Heart right ventricle (tissue), 16 donors: Measurements from ENCODE around the gene C9orf85. TPM values are rescaled to one million over a fixed set of nuclear protein-coding genes. Genes with fewer than 3 reads are reported as not detected.

ENCODE experiments used
- ATAC-seq, 8 donors: fragments of 200-7000 bp; cut with Tn5 transposase; one replicate each; pipeline ENCODE4 v1.9.1; 2020; ENCODE audit warnings: mild to moderate bottlenecking in 8 of 8, moderate library complexity in 8 of 8, moderate number of reproducible peaks in 1 of 8
- DNase-seq, 2 donors: peaks; one replicate each; pipeline ENCODE4 v3.0.0-alpha.2; 2020
- H3K27ac ChIP-seq, 10 donors: fragments of 200-600 bp; sonication (generic) in 2 of 10; one replicate each; pipeline versions ENCODE4 v1.5.0 to v1.8.0; 2020 to 2022; ENCODE audit warnings: mild to moderate bottlenecking in 3 of 10
- H3K27me3 ChIP-seq, 7 donors: fragments of 200-600 bp; one replicate each; pipeline ENCODE4 v1.8.0; 2021 to 2022; ENCODE audit warnings: mild to moderate bottlenecking in 2 of 7
- H3K36me3 ChIP-seq, 9 donors: fragments of 200-600 bp; sonication (generic) in 1 of 9; one replicate each; pipeline versions ENCODE4 v1.5.0 to v1.8.0; 2020 to 2022; ENCODE audit warnings: mild to moderate bottlenecking in 2 of 9
- H3K4me1 ChIP-seq, 9 donors: fragments of 200-600 bp; sonication (generic) in 1 of 9; one replicate each; pipeline versions ENCODE4 v1.5.0 to v1.8.0; 2020 to 2022; ENCODE audit warnings: mild to moderate bottlenecking in 4 of 9
- H3K4me3 ChIP-seq, 10 donors: fragments of 200-600 bp; sonication (generic) in 2 of 10; one replicate each; pipeline versions ENCODE4 v1.5.0 to v1.8.0; 2020 to 2022; ENCODE audit warnings: mild to moderate bottlenecking in 7 of 10, moderate library complexity in 2 of 10
- H3K9me3 ChIP-seq, 11 donors: fragments of 200-600 bp in 10 of 11; sonication (generic) in 2 of 11; one replicate each; pipeline versions ENCODE4 v1.5.0 to v1.8.0; 2013 to 2022; ENCODE audit warnings: mild to moderate bottlenecking in 2 of 11, control low read depth in 1 of 11, moderate library complexity in 1 of 11
- CTCF ChIP-seq, 9 donors: fragments of 200-600 bp; sonication (generic) in 2 of 9; IDR thresholded peaks; one replicate each; pipeline versions ENCODE4 v1.5.0 to v1.8.0; 2021 to 2022; ENCODE audit warnings: antibody characterized with exemption in 9 of 9, mild to moderate bottlenecking in 5 of 9, moderate library complexity in 1 of 9
- WGBS, 2 donors: extraction: QIAGEN DNeasy Blood & Tissue Kit; methylation state at CpG; one replicate each; pipeline ENCODE4 v1.1.7; 2013; ENCODE audit warnings: inconsistent platforms in 1 of 2; 5-methylcytosine and 5-hydroxymethylcytosine counted together
- intact Hi-C, 10 donors: fragments of 100-400 bp; cut with DNase I; formaldehyde crosslinking; loops; one replicate each; pipeline versions ENCODE4 v1.11.1 to v1.14.2; 2022
- polyA plus RNA-seq, 2 donors: library from polyadenylated mRNA; stranded (reverse); fragments of 200-250 nt; gene quantifications; one replicate each; pipeline ENCODE4 v1.2.3, GENCODE V29; 2013
- total RNA-seq, 10 donors: library from RNA; stranded (reverse); fragmentation: NEBNext Ultra II Directional in 3 of 10; extraction: Animal tissue kit (Norgen Biotek cat#: 25700) in 3 of 10; gene quantifications; one replicate each; pipeline versions ENCODE4 v1.2.1 to v1.2.4, GENCODE V29; 2021 to 2023
- donor health status: Arrhythmogenic right ventricular cardiomyopathy.
- donor health status: ischemic (EF 13 %, LVEDD 7.1; RV severe dilation, severe dysfunction).
- donor health status: healthy with polysubstance abuse.
- donor health status: DM: no; HTN: yes; CAD: no.
- donor health status: DM: no; HTN: no; CAD: no.
- donor health status: ischemic (EF 25% LVEDD 6.9; RV normal size, moderate dysfunction).
- donor health status: ischemic (EF 25% LVEDD 5.7; RV mildly dilated, moderate dysfunction).
- donor health status: healthy.
- donor health status: DM: yes; HTN: yes; CAD: no.
- donor health status: Ischemic cardiomyopathy.
- donor health status: ischemic (EF 35%, LVEDD 5.7; RV mildly dilated, moderate dysfunction).
- donor health status: nonischemic (EF 11% LVEDD 7.7; RV severe dilation, severe dysfunction).
- donor health status: DM: yes; HTN: yes; CAD: no.
- donor health status: PGD.
- donor health status: ischemic (EF 29% LVEDD 5.4; RV normal size, mild dysfunction).
- donor health status: nonischemic (EF 23%, LVEDD 6.1; RV moderate dilation, normal function).

C9orf85 gene
- total and polyA plus RNA-seq, 12 donors: 3.8 to 8.5 (median 6.1) TPM

GRCh38 chr9:71911908-71912335 is 483 bp downstream of the C9orf85 start:
- Histone ChIP-seq H3K36me3 (no peaks in the 10 kb centered on the region), H3K27ac (peak overlapping the region; percentile 53 to 98 (median 94)), H3K4me1 (peaks cover 0 to 62% (median 46%) of the 10 kb centered on the region in 9 donors), H3K9me3 (no peaks in the 10 kb centered on the region), H3K4me3 (peak overlapping the region; percentile 58 to 99 (median 91)), H3K27me3 (no peaks in the 10 kb centered on the region)
- WGBS, 2 donors: 0 to 1% methylated on average over 9 of the region's 9 CpGs
- intact Hi-C loops: loop anchor here in 7 of 10 donors (5.0 to 10.0 kb wide), 6 partner anchors 73 to 453 kb away; partner anchors contain the start of gene ZFAND5 (in 3 of the 7)
- DNase-seq (no peak), ATAC-seq (peak in 1 of 8 donors; percentile 56)
- no peak for TF ChIP-seq CTCF (IDR thresholded peaks at IDR 0.05)

- Histone ChIP-seq H3K27ac (no peak overlapping the region), H3K9me3 (no peaks in the 10 kb centered on the region), H3K4me3 (no peak overlapping the region), H3K4me1 (peaks cover 0 to 43% (median 28%) of the 10 kb centered on the region in 9 donors), H3K27me3 (no peaks in the 10 kb centered on the region), H3K36me3 (peaks cover 0 to 15% (median 0%) of the 10 kb centered on the region in 9 donors)
- intact Hi-C loops: loop anchor here in 5 of 10 donors (10.0 kb wide), 4 partner anchors 69 to 449 kb away; partner anchors contain the start of gene ZFAND5 (in 3 of the 5)
- TF ChIP-seq CTCF (IDR thresholded peaks at IDR 0.05): no peak
- ATAC-seq: no peak
- DNase-seq: no peak
These were observed 4.1 kb downstream of the C9orf85 start for GRCh38 chr9:71915495-71915894.

- no peak overlapping the region for H3K4me3 ChIP-seq
- TF ChIP-seq CTCF (IDR thresholded peaks at IDR 0.05): no peak
- peaks cover 0 to 49% (median 28%) of the 10 kb centered on the region in 9 donors for H3K4me1 ChIP-seq
- peaks cover 0 to 17% (median 0%) of the 10 kb centered on the region in 9 donors for H3K36me3 ChIP-seq
- no peak for ATAC-seq
- H3K9me3 ChIP-seq: no peaks in the 10 kb centered on the region
- no peak overlapping the region for H3K27ac ChIP-seq
- intact Hi-C loops: loop anchor here in 5 of 10 donors (10.0 kb wide), 4 partner anchors 68 to 448 kb away; partner anchors contain the start of gene ZFAND5 (in 3 of the 5)
- H3K27me3 ChIP-seq: no peaks in the 10 kb centered on the region
- no peak for DNase-seq
These were observed 5.5 kb downstream of the C9orf85 start for GRCh38 chr9:71916834-71917534.

- 90 to 98% methylated on average over 5 of the region's 5 CpGs for WGBS, 2 donors
- intact Hi-C loops: loop anchor here in 5 of 10 donors (10.0 kb wide), 4 partner anchors 66 to 446 kb away; partner anchors contain the start of gene ZFAND5 (in 3 of the 5)
These were observed 7.0 kb downstream of the C9orf85 start for GRCh38 chr9:71918419-71918818.

More at GRCh38 chr9:71918419-71918818, 7.0 kb downstream of the C9orf85 start:
- no peak for ATAC-seq
- Histone ChIP-seq H3K27ac (no peak overlapping the region), H3K9me3 (no peaks in the 10 kb centered on the region), H3K4me3 (no peak overlapping the region), H3K36me3 (peaks cover 0 to 17% (median 0%) of the 10 kb centered on the region in 9 donors), H3K4me1 (peaks cover 0 to 35% (median 13%) of the 10 kb centered on the region in 9 donors), H3K27me3 (no peaks in the 10 kb centered on the region)
- TF ChIP-seq CTCF (IDR thresholded peaks at IDR 0.05): no peak
- no peak for DNase-seq
